Measurements from ENCODE around the gene KRT6C.
A peak's percentile ranks its signal among the peaks of the same experiment; 100 is the strongest.
"Not testable (repeated sequence)": the region's sequence is repeated elsewhere in the genome, so short reads cannot be mapped to it uniquely, and the experiment has no call there.

Gene KRT6C

DNA sequence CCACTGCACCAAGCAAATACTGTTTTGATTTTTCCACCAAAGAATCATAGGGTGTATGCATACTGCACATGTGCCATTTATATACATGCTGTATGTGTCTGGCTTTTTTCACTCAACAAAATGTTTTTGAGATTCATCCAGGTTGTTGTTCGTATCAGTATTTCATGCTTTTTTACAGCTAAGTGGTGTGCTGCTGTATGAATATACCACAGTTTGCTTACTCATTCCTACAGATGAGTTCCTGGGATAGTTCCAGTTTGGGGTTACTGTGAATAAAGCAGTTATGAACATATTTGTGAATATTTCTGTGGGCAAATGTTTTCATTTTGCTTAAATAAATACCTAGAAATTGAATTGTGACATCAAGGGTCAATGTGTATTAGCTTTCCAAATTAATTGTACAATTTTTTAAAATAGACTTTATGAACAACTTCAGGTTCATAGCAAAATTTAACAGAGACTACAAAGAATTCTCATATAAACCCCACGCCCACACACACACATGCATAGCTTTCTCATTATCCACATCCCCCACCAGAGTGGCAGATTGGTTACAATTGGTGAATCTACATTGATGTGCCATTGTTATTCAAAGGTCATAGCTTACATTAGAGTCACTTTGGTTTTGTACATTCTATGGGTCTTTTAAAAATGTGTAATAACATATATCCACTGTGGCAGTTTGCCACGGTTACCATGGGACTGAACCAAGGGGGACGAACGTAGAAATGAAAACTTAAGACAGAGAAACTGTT lies 26.4 kb upstream of the KRT6C start:
- DNase-seq, result no peak

DNA sequence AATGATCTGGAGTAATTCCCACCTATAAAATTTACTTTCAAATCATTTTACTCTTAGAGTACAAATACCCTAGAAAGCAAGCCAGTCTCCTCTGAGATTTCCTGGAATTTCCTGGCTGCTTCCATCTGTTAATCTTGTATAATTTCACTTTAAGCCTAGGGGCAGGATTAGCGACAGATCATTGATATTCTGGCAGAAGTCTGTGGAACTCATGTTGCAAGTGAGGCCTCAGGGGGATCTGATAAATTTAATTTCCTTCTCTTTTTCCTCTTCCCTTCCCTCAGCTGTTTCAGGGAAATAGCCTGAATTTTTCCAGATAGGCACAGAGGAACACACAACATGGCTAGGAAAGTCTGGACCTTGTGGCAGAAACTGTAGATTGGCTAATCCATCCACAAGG lies 25.3 kb upstream of the KRT6C start:
- DNase-seq, result no peak

DNA sequence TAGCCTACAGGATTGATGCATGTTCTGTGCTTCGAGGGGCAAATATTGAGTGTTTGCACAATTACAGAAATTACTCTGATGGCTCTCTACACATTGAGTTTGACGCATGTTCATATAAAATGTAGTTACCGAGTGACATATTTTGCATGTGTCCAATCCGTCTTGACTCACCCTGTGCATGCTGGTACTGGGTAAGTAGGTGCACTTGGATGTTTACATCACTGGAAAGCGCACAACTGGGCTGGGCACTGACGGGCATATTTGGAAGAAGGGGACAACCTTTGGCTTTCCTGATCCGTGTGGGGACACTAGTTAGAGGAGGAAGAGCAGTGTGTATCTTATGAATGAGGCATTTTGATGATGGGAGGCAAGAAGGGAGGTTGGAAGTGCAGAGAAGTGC lies 24.4 kb upstream of the KRT6C start:
- no peak for DNase-seq

DNA sequence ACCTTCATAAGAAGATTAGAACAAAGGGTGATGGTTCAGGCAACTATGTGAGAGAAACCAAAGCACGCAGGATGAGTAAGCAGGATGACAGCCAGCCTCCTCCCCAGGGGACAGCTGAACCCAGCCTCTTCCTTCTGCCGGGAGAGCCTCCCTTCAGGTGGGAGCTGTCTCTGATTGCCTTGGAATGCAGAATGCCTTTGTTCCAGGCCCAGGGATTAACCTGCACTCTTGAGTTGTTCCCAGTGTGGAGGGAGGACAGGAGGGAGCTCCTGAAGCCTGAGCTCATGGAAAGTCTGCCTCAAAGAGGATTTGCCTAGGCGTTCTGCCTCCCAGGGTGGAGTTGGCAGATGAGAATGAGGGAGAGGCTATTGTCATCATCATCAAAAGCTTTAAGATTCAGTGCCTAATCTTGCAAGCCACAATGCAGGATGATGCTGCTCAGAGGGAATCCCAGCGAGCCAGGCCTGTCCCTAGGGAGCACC lies 23.0 kb upstream of the KRT6C start:
- DNase-seq, result no peak

DNA sequence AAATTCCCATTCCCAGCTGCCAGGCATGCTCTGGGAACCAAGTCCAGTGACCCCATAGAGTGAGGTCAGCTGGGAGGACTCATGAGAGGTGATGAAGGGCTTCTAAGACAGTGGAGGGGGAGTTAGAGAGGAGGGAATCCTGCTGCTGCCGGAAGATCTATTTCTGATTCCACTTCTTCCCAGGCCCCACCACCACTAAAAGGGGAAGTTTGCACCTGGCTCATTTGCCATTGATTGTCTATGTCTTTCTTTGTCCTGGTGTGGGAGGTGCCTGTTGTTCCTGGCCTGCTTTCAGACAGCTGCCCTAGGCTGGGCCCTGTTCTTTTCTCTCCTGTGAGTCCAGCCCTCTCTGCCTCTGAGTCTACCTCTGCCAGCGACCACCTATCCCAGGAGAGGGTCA lies 22.4 kb upstream of the KRT6C start:
- DNase-seq, result no peak

DNA sequence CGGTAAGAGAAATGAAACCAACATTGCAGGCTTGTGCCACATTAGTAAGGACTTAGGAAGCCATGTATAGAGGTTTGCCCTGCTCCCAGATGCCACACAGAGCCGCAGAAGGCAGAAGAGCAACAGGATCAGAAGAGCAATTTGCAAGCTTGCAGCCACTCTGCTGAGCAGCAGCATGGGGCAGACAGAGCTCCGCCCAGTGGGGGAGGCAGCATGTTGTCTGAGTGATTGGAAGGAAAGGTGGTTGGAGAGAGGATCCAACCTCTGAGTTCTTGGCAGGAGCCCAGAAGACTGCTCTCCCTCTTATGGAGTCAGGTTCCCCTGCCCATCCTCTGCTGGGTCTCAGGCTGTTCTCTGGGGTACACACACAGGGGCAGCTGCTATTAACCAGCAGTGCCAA lies 21.8 kb upstream of the KRT6C start:
- peak; percentile 83 for DNase-seq

DNA sequence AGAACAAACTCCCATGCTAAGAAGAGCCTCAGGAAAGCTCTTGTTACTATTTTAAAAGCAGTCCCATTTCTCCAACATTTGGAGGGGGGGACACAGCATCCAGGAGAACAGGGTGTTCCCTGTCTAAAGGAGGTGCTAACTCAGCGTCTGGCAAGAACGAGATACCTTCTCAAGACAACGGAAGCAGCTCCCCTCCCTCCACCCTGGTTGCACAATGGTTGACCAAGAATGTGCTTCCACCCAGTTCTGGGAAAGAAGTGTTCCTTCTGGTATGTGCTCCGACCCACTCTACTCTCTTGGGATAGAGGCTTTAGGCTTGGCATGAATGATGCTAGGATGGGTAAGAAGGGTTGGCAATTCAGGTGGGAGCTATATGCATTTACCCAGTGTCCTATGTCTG lies 20.9 kb upstream of the KRT6C start:
- no peak for DNase-seq

DNA sequence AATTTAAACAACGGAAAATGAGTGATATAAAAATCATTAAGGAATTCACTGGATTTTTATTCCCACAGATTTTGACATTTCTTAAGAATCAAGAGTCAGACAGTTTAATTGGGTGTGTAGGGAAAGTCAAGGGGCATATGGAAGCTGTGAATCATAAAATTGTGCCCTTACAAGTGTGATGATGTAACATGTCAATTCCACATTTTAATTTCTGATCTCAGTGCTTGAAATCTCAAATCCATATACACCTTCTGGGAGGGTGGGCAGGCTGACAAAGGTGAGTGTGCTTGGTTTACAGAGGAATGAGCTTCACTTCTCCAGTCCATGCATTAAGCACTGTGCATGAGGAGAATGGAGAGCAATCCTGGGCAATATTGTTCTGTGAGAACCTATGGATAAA lies 20.5 kb upstream of the KRT6C start:
- DNase-seq, result no peak

DNA sequence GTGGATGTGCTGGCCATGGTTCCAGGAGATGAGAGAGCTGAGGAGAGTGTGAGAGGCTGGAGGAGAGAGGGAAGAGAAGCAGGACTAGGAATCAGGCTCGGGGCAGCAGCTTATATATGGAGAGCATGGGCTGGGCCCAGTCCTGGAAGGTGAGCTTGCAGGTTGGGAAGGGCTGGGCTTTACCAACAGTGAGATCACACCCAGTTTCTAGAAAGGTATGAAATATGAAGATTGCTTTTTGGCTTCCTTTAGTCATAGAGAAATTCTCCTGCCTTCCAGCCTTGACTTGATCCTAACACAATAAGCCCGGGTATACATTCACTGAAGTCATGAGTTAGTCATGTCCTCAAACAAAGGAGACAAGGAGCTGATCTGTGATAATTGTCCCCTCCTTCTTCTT lies 19.6 kb upstream of the KRT6C start, which contains the start of gene KRT6A:
Gene KRT6A (minus strand): TSS at position 86 of the 400 bp plus-strand sequence. CDS start 69 bp downstream, at position 17.
- DNase-seq, result no peak

DNA sequence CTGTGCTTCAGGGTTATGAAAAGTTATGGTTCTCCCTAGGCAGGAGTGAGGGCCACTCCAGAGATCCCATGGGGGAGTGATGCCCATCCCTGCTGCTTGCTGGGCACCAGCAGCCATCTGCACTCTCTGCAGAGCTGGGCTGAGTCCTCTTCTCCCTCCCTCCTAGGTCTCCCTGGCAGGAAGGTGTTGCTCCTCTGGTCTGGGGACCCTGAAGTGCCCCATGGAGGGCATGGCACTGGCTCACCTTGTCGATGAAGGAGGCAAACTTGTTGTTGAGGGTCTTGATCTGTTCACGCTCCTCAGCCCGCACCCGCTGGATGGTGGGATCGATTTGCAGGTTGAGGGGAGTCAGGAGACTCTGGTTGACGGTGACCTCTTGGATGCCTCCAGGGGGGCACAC lies 18.8 kb upstream of the KRT6C start:
- not testable (repeated sequence) for DNase-seq

DNA sequence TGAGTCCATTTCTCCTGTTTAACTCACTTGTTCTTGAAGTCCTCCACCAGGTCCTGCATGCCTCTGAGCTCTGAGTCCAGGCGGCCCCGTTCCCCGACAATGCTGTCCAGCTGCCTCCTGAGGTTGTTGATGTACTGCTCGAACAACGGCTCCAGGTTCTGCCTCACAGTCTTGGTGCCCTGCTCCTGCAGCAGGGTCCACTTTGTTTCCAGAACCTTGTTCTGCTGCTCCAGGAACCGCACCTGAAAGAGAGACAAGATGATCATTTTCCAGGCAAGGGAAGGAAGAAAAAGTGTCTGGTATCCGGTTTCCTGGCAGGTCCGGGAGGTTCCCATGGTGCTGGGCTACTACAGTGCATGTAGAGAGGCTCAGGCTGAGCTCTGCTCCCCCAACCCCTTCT lies 17.9 kb upstream of the KRT6C start:
- not testable (repeated sequence) for DNase-seq

DNA sequence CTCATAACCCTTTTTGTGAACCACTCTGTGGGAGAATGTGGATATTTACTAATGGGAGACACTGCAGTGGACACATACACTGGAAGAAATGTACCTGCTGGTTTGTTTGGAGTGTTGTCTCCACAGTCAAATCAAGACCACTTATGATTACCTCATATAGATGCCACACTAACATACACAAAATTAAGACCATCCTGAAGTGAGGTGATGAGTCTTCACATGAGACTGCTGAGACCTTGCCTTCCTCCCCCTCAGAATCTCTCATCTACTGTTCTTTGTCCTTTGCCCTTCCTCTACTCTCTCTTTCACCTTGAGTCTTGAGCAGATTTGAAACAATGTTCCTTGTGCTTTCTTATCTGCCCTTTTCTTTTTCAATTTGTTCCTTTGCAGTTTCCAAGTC lies 15.1 kb upstream of the KRT6C start:
- no peak for DNase-seq

DNA sequence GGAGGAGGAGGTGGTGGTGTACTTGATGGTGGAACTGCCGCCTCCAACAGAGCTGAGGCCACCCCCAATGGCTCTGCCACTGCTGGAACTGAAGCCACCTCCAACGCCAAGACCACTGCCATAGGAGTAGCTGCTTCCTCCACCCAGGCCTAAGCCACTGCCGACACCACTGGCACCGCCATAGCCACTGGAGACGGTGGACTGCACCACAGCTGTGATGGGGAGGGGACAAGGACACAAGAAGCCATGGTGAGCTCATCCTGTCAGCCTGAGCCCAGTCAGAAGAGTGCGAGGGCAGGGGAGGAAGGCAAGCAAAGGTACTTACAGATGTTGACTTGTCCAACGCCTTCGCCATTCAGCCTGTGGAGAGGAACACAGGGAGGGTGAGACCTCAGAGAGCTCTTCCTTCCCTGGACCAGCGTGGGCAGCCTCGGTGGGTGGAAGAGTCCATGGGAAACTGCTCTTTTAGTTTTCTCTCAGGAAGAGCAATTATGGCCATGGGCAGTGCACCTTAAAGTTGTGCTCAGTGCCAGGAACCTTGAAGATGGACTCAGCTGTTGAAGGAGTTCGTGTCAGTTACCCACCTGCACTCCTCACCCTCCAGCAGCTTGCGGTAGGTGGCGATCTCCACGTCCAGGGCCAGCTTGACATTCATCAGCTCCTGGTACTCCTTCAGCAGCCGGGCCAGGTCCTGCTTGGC lies 14.3 kb upstream of the KRT6C start:
- DNase-seq, result not testable (repeated sequence)

DNA sequence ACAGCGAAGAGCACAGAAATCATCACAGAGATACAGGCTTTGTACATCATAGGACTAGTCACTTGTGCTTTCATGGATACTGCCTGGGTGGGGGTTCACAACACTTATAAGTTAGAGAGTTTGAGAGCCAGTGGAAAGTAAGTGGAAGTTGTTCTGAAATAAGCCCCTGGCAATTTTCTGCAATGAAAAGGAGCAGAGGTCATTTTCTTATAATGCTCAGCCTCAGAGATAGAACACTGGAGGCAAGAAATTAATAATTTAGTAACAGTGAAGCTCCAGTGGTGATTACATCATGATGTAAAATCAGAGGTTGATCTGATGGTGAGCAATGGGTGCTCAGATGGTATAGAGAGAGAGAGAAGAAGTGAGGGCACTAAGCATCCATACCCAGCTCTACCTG lies 13.6 kb upstream of the KRT6C start:
- DNase-seq, result no peak

DNA sequence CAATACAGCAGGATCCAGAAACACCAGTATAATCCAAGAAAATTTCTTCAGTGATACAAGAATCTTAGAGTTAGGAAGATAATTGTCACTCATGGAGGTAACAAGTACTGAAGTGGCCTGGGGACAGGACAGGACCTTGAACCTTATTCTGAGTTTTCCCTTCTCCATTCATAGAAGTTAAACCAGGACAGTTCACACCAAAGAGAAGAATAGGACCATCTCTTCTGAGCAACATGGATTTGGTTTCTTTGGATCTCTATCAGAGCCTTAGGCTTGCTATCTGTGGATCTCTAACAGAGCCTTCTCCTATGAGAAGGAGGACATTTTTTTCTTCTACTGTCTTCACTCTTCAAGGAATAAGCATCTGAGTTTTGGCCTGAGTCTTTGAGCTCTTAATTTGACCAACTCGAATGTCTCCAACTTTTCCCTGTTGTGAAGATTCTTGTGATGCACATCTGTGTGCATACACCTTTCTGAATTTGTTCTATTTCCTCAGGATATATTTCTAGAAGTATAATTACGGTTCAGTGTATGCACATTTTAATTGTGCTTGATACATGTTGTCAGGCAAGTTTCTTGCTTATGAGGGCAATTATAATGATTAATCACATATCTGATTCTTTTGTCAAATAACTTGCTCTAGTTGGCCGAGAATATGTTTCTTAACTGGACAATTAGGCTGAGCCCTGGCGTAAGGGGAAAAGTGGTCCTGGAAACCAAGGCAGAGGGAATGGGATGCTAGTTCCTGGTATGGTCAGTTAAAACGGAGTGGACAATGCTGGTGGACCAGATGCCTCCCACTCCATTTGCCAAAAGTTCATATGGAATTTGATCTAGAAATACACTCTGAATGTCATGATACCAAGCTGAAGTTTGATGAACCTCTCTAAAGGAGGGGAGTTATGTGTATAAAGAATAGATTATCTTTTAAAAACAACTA lies 12.8 kb upstream of the KRT6C start:
- no peak for DNase-seq

DNA sequence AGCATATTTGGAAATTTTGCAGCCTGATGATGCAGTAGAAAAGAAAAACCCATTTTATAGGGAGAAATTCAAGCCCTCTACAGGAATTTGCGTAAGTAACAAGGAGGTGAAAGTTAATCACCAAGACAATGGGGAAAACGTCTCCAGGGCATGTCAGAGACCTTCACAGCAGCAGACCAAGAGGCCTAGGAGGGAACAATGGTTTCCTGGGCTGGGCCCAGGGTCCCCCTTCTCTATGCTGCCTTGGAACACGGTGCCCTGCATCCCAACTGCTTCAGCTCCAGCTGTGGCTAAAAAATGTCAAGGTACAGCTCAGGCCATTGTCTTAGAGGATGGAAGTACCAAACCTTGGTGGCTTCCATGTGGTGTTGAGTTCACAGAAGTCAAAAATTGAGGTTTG lies 6.5 kb upstream of the KRT6C start:
- DNase-seq, result no peak

DNA sequence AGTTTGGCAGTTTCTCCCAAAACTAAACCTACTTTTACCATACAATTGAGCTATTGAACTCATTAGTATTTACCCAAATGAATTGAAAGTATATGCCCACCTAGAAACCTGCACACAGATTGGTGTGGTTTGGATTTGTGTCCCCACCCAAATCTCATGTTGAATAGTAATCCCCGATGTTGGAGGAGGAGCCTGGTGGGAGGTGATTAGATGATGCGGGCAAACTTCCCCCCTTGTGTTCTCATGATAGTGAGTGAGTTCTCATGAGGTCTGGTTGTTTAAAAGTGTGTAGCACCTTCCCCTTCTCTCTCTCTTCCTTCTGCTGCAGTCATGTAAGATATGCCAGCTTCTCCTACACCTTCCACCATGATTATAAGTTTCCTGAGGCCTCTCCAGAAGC lies 4.0 kb upstream of the KRT6C start:
- DNase-seq, result no peak

DNA sequence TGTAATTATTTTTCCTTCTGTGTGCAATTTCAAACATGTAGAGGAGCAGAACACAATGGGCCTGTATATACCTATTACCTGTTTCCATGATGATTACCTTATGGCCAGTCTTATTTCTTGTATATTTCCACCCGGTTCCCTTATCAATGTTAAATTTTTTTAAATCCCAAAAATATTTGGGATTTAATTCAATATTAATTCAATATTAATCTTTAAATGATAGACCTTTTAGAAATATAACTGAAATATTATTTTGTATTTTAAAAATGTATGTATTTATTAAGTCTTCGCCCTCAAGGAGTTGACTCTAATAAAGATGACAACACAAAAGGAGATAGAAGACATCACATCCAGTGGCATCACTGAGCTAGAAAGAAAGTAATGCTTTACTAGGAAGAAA lies 607 bp upstream of the KRT6C start:
- no peak for DNase-seq

DNA sequence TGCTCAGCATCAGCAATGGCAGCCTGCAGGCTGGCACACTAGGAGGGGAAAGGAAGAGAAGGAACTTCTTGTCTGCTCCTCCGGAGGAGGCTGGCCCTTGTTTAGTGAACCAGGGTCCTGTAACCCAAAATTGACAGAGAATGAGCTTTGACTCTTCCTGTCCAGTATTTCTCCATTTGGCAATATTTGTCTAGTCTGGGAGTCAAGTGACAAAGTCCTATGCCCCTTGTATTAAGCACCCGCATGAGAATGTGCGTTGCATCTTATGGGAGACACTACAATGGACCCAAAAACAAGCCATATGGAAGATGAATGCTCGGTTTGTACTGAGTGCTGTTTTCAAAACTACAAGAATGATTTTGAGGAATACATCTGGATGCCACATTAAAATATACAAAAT lies 3.8 kb downstream of the KRT6C start:
- DNase-seq, result no peak

DNA sequence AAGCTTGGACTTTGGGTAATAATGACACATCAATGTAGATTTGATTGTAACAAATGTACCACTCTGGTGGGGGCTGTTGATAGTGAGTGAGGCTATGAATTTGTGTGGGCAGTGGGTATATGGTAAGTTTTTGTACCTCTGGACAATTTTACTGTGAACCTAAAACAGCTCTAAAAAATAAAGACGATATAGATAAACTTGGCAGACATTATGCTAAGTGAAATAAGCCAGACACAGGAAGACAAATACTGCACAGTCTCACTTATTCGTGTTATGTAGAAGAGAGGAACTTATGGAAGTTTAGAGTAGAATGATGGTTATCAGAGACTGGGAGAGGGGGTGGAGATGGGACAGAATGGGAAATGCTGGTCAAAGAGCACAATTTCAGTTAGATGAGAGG lies 8.7 kb downstream of the KRT6C start:
- no peak for DNase-seq

DNA sequence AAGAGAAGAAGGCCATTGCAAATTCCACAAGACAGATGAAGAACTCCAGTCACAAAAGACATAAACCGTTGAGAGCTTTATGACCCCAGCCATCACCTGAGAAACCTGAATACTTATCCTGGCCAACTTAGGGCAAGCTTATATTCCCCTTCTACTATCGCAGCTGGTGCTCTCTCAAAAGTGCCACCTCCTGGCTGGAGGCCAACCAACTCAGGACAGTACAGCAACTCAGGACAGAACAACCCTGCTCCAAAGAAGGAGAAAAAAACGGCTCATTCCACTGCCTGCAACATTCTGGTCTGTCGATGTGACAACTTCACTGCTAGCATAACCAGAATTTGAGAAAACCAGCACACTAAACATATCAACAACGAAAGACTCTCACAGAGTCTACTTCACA lies 11.9 kb downstream of the KRT6C start:
- peak; percentile 2 for DNase-seq

DNA sequence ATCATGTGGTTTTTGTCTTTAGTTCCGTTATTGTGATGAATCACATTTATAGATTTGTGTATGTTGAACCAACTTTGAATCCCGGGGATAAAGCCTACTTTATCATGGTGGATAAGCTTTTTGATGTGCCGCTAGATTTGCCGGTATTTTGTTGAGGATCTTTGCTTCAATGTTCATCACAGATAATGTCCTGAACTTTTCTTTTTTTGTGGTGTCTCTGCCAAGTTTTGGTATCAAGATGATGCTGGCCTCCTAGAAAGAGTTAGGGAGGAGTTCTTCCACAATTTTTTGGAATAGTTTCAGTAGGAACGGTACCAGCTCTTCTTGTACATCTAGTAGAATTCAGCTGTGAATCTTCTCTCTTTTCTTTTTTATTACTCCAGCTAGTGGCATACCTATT lies 14.7 kb downstream of the KRT6C start:
- no peak for DNase-seq

DNA sequence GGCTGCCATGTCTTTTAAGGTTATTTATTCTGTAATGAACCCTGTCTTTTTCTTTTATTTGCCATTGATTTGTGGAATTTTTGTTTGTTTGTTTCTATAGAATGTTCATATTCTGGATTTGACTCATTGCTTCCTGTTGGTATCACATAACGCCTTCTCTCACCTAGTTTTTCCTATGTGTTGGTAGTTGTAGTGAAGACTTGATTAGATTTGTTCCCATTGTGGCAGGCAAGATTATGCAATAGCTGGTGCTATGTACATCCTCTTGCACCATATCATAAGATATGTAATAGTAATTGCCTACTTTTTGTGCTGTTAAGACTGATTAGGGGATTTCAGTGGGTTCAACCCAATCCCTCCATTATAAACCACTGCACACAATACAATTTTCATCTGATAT lies 17.8 kb downstream of the KRT6C start:
- DNase-seq, result no peak

Measured in NCI-H524 treated with DMSO at 0.1 percent for 48 hours (cell line).